ENCODE measurements around the gene NSL1.
"Not testable (repeated sequence)": the region's sequence is repeated elsewhere in the genome, so short reads cannot be mapped to it uniquely, and the experiment has no call there.

NSL1 gene

GRCh38 chr1:212791676-212792395 is at the start of gene NSL1, which contains the start of gene TATDN3:
NSL1 (minus strand) TSS chr1:212791777; CDS start chr1:212791763, 14 bp downstream.
TATDN3 (plus strand) TSS chr1:212791894; CDS start chr1:212791922, 28 bp downstream.
- peak; percentile 78 for DNase-seq (ENCODE audit: low read depth, low spot score)

- no peak for DNase-seq (ENCODE audit: low read depth, low spot score)
These were observed 46.6 kb upstream of the NSL1 start for GRCh38 chr1:212838145-212838544.

- DNase-seq (ENCODE audit: low read depth, low spot score), result not testable (repeated sequence)
These were observed 41.9 kb upstream of the NSL1 start for GRCh38 chr1:212833211-212834207.

- DNase-seq (ENCODE audit: low read depth, low spot score), result no peak
These were observed 36.8 kb upstream of the NSL1 start for GRCh38 chr1:212828395-212828794.

- DNase-seq (ENCODE audit: low read depth, low spot score), result no peak
These were observed 36.3 kb upstream of the NSL1 start for GRCh38 chr1:212827831-212828278.

- DNase-seq (ENCODE audit: low read depth, low spot score), result no peak
These were observed 35.7 kb upstream of the NSL1 start for GRCh38 chr1:212827171-212827776.

- DNase-seq (ENCODE audit: low read depth, low spot score), result no peak
These were observed 34.3 kb upstream of the NSL1 start for GRCh38 chr1:212825798-212826452.

GRCh38 chr1:212824201-212824600 is 32.6 kb upstream of the NSL1 start:
- no peak for DNase-seq (ENCODE audit: low read depth, low spot score)

- DNase-seq (ENCODE audit: low read depth, low spot score), result no peak
These were observed 31.4 kb upstream of the NSL1 start for GRCh38 chr1:212822956-212823355.

- no peak for DNase-seq (ENCODE audit: low read depth, low spot score)
These were observed 29.4 kb upstream of the NSL1 start for GRCh38 chr1:212820969-212821368.

- no peak for DNase-seq (ENCODE audit: low read depth, low spot score)
These were observed 28.1 kb upstream of the NSL1 start for GRCh38 chr1:212819726-212820125.

- DNase-seq (ENCODE audit: low read depth, low spot score), result no peak
These were observed 25.1 kb upstream of the NSL1 start for GRCh38 chr1:212816567-212817278.

- DNase-seq (ENCODE audit: low read depth, low spot score), result no peak
These were observed 23.2 kb upstream of the NSL1 start for GRCh38 chr1:212814537-212815334.

GRCh38 chr1:212805767-212806166 is 14.2 kb upstream of the NSL1 start:
- DNase-seq (ENCODE audit: low read depth, low spot score), result no peak

- DNase-seq (ENCODE audit: low read depth, low spot score), result no peak
These were observed 6.1 kb upstream of the NSL1 start for GRCh38 chr1:212797681-212798080.

- no peak for DNase-seq (ENCODE audit: low read depth, low spot score)
These were observed 3.0 kb upstream of the NSL1 start for GRCh38 chr1:212794561-212795014.

GRCh38 chr1:212792396-212792908 is 875 bp upstream of the NSL1 start:
- DNase-seq (ENCODE audit: low read depth, low spot score), result no peak

- DNase-seq (ENCODE audit: low read depth, low spot score), result no peak
These were observed 309 bp downstream of the NSL1 start for GRCh38 chr1:212791261-212791675.

- no peak for DNase-seq (ENCODE audit: low read depth, low spot score)
These were observed 5.7 kb downstream of the NSL1 start for GRCh38 chr1:212785871-212786270.

- no peak for DNase-seq (ENCODE audit: low read depth, low spot score)
These were observed 7.6 kb downstream of the NSL1 start for GRCh38 chr1:212783976-212784375.

Data from iPS DF 19.7 (cell line).